ENCODE data around the gene GBGT1.

DNA sequence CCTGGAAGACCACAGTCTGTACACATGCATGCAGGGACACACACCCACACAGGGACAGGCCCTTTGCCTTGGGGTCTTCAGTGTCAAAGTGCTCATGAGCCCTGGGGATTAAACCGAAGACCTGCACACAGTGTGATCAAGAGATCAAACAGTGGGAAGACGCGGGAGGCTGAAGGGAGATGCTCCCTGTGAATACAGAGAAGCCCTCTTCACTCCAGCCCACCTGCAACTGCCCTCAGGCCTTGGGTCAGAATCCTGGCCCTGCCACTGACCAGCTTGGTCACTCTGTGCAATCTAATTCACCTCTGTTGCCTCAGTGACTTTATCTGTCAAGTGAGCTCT is 45.6 kb downstream of the GBGT1 start:
- TF ChIP-seq, protein P1, sequence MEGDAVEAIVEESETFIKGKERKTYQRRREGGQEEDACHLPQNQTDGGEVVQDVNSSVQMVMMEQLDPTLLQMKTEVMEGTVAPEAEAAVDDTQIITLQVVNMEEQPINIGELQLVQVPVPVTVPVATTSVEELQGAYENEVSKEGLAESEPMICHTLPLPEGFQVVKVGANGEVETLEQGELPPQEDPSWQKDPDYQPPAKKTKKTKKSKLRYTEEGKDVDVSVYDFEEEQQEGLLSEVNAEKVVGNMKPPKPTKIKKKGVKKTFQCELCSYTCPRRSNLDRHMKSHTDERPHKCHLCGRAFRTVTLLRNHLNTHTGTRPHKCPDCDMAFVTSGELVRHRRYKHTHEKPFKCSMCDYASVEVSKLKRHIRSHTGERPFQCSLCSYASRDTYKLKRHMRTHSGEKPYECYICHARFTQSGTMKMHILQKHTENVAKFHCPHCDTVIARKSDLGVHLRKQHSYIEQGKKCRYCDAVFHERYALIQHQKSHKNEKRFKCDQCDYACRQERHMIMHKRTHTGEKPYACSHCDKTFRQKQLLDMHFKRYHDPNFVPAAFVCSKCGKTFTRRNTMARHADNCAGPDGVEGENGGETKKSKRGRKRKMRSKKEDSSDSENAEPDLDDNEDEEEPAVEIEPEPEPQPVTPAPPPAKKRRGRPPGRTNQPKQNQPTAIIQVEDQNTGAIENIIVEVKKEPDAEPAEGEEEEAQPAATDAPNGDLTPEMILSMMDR (conservative IDR thresholded peaks at IDR 0.05; ENCODE audit: low read depth, low read length): no peak
- TF ChIP-seq EZH2 (IDR thresholded peaks at IDR 0.05; ENCODE audit: low read length, unreplicated experiment) (no peak), EZH2phosphoT487 (IDR thresholded peaks at IDR 0.05; ENCODE audit: borderline replicate concordance, low read length) (no peak)
